Thoracic aorta (tissue), 2 donors: Measurements from ENCODE around the gene PEX13. TPM values are rescaled to one million over a fixed set of nuclear protein-coding genes. Genes with fewer than 3 reads are reported as not detected.

Source experiments
- ATAC-seq: fragments of 150-250 bp; one replicate; pipeline ENCODE4 v1.8.0; 2017; ENCODE audit warnings: low read depth; ENCODE audit not compliant: insufficient number of reproducible peaks, low FRiP score
- DNase-seq: peaks from one replicate; pipeline ENCODE4 v3.0.0-alpha.2; 2020; ENCODE audit warnings: low spot score
- H3K27ac ChIP-seq, 2 donors: fragments of 200-600 bp; sonication (generic); 1 replicate in 1 of 2; 2 replicates in 1 of 2; pipeline ENCODE4 v1.5.1; 2016; ENCODE audit warnings: mild to moderate bottlenecking in 2 of 2, moderate library complexity in 2 of 2
- H3K27me3 ChIP-seq: fragments of 200-600 bp; sonication (generic); replicated peaks from 2 replicates; pipeline ENCODE4 v1.6.0; 2016; ENCODE audit warnings: mild to moderate bottlenecking; ENCODE audit not compliant: insufficient read depth
- H3K36me3 ChIP-seq: fragments of 200-600 bp; sonication (generic); one replicate; pipeline ENCODE4 v1.5.1; 2016
- H3K4me1 ChIP-seq, 2 donors: fragments of 200-600 bp; sonication (generic); 1 replicate in 1 of 2; 2 replicates in 1 of 2; pipeline versions ENCODE4 v1.5.1 to v1.6.0; 2016; ENCODE audit warnings: low read depth in 2 of 2, mild to moderate bottlenecking in 1 of 2; ENCODE audit not compliant: control insufficient read depth in 1 of 2
- H3K4me3 ChIP-seq: fragments of 200-600 bp; sonication (generic); 2 replicates; pipeline ENCODE4 v1.5.1; 2016; ENCODE audit warnings: mild to moderate bottlenecking
- H3K9me3 ChIP-seq: fragments of 200-600 bp; sonication (generic); 2 replicates; pipeline ENCODE4 v1.5.1; 2016
- total RNA-seq, 2 donors: library from RNA; depleted of rRNA; stranded (reverse); fragments of >200 nt; gene quantifications; one replicate each; pipeline versions ENCODE4 v1.1.0 to v1.2.3, GENCODE V29; 2016
- TF ChIP-seq, protein P1 (sequence below): fragments of 200-600 bp; sonication (generic); IDR thresholded peaks from one replicate; pipeline ENCODE4 v1.5.1; 2019; ENCODE audit warnings: antibody characterized with exemption

PEX13 gene
- total RNA-seq, 2 donors from 2014 or later: 47.8 to 60.1 TPM

DNA sequence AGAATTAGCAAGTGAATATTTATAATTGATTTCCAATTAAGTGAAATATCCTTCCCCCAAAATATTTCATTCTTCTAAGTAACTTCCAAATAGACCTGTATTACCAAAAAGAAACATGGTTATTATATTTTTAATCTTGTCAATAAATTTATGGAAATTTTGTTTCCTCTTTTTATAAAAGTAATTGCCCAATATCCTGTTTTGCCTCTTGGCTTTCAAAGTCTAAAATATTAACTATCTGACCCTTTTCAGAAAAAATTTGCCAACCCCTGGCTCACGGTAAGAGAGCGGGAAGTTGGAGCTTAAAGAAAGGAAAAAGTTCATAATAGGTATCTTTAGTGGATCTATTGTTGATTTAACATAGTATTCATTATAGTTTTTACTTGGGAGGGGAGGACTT, 27.7 kb downstream of the PEX13 start:
- TF ChIP-seq, protein P1, sequence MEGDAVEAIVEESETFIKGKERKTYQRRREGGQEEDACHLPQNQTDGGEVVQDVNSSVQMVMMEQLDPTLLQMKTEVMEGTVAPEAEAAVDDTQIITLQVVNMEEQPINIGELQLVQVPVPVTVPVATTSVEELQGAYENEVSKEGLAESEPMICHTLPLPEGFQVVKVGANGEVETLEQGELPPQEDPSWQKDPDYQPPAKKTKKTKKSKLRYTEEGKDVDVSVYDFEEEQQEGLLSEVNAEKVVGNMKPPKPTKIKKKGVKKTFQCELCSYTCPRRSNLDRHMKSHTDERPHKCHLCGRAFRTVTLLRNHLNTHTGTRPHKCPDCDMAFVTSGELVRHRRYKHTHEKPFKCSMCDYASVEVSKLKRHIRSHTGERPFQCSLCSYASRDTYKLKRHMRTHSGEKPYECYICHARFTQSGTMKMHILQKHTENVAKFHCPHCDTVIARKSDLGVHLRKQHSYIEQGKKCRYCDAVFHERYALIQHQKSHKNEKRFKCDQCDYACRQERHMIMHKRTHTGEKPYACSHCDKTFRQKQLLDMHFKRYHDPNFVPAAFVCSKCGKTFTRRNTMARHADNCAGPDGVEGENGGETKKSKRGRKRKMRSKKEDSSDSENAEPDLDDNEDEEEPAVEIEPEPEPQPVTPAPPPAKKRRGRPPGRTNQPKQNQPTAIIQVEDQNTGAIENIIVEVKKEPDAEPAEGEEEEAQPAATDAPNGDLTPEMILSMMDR: no peak
- DNase-seq (no peak), ATAC-seq (no peak)
- Histone ChIP-seq H3K36me3 (peaks cover 9% of the 10 kb centered on the region), H3K9me3 (no peaks in the 10 kb centered on the region), H3K4me1 (peaks cover 23 to 28% of the 10 kb centered on the region in 2 donors), H3K4me3 (no peak overlapping the region), H3K27me3 (no peaks in the 10 kb centered on the region), H3K27ac (peak overlapping the region in 1 of 2 donors; percentile 4)

DNA sequence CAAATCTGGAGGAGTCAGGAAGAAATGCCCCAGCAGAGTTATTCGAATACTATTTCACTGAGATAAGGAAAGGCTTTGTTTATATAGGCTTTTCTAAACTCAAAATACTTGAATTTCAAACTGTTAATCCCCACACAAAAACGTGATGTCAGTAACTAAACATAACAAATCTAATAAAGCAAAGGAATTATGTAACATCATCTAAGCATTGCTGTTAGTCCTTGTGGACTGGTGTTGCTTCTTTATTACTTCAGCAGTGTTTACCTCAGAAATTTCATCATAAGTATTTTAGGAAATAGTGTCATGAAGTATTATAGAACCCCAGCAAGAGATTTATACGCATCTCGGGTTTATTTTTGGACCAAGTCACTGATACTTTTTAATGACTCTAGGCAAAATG, 28.5 kb downstream of the PEX13 start:
- Histone ChIP-seq H3K4me3 (no peak overlapping the region), H3K9me3 (no peaks in the 10 kb centered on the region), H3K27me3 (no peaks in the 10 kb centered on the region), H3K4me1 (peaks cover 23 to 28% of the 10 kb centered on the region in 2 donors), H3K36me3 (peaks cover 9% of the 10 kb centered on the region), H3K27ac (peak overlapping the region in 1 of 2 donors; percentile 4)
- ATAC-seq (no peak), DNase-seq (no peak)
- TF ChIP-seq, protein P1: no peak

DNA sequence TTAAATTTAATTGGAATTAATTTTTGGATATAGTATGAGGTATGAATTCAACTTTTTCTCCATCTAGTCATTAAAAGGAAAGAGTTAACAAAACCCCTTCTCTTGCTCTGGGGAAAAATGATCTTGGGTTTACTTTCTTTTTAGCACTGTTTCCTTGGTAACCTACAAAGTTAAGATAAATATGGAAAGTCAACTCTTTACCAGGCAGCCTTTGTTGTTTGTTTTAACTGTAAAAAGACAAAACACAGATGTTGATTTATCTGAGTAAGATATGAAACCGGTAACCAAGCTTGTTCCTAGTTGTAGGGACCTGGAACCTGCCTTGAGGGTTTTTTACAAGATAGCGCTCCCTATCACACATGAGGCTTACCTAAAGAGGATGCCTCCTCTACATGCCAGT, 38.0 kb downstream of the PEX13 start:
- H3K27ac ChIP-seq: no peak overlapping the region
- DNase-seq: no peak
- ATAC-seq: no peak
- no peaks in the 10 kb centered on the region for H3K27me3 ChIP-seq
- H3K9me3 ChIP-seq: no peaks in the 10 kb centered on the region
- no peak overlapping the region for H3K4me3 ChIP-seq
- H3K4me1 ChIP-seq: no peaks in the 10 kb centered on the region
- peaks cover 7% of the 10 kb centered on the region for H3K36me3 ChIP-seq
- TF ChIP-seq, protein P1: no peak

DNA sequence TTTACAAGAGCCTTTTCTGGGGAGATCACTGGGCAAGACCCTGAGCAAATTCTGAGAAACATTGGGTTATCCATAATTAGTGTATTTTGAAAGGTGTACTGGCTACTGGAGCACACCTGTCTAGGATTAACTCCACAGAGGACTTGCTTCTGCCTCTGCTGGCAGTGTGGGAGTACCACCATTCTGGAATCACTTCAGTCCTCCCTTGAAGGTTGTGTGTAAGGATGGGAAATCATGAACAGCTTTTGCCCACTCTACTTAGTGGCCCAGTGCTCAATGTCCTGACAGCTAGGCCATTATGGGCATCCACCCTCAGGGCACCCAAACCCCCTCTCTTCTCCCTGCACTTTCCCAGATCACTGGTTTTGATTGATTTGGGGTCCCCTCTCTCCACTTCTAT, 40.0 kb downstream of the PEX13 start:
- no peaks in the 10 kb centered on the region for H3K27me3 ChIP-seq
- no peak for ATAC-seq
- TF ChIP-seq, protein P1: no peak

DNA sequence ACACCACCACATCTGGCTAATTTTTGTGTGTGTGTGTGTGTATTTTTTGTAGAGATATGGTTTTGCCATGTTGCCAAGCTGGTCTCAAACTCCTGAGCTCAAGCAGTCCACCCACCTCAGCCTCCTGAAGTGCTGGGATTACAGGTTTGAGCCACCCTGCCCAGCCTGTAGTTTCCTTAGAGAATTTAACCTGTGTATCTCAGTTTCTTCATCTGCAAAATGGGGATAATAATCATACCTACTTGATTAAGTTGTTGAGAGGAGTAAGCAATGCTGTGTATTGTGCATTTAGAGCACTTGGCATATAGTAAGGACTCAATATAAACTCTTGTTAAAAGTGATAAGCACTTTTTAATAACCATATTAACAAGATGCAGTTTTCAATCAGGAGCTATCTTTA, 41.9 kb downstream of the PEX13 start:
- ATAC-seq: no peak
- H3K27ac ChIP-seq: no peak overlapping the region
- TF ChIP-seq, protein P1: no peak
- H3K4me3 ChIP-seq: no peak overlapping the region
- no peak for DNase-seq
- peaks cover under 1% of the 10 kb centered on the region for H3K36me3 ChIP-seq
- no peaks in the 10 kb centered on the region for H3K27me3 ChIP-seq
- H3K4me1 ChIP-seq: no peaks in the 10 kb centered on the region
- H3K9me3 ChIP-seq: no peaks in the 10 kb centered on the region

More for the DNA sequence above, 40.0 kb downstream of the PEX13 start:
- no peak for DNase-seq
- H3K36me3 ChIP-seq: peaks cover 5% of the 10 kb centered on the region
- H3K9me3 ChIP-seq: no peaks in the 10 kb centered on the region
- H3K4me3 ChIP-seq: no peak overlapping the region
- H3K4me1 ChIP-seq: no peaks in the 10 kb centered on the region
- H3K27ac ChIP-seq: no peak overlapping the region
